ENCODE data around the gene NF1.

DNA sequence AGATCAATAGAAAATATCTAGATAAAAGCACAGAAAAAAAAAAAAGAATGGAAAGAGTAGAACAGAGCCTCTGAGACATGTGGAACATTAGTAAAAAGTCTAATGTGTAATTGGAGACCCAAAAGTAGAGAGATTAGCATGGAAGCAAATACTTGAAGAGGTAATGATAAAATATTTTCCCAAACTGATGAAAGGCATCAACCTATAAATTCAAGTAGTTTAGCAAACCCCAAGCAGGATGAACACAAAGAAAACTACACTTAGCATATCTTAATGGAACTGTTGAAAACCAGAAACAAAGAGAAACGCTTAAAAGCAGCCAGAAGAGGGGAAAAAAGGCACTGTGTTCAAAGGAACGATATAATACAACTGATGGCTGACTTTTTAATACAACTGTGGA is 16.4 kb downstream of the NF1 start:
- TF ChIP-seq CTCF (IDR thresholded peaks at IDR 0.05) (no peak), POLR2A (IDR thresholded peaks at IDR 0.05) (no peak)
